OCI-LY7 (cell line): Measurements from ENCODE around the gene GNAZ.

Experiments used
- EZH2phosphoT487 ChIP-seq: fragments of 200-600 bp; sonication (generic); IDR thresholded peaks from 2 replicates; pipeline ENCODE4 v1.6.1; 2018; ENCODE audit warnings: low read depth, borderline replicate concordance, mild to moderate bottlenecking, mixed run types, antibody characterized with exemption, low read length, moderate library complexity, mixed read lengths
- TF ChIP-seq, protein P1 (sequence below): fragments of 200-600 bp; sonication (generic); conservative IDR thresholded peaks from 2 replicates; pipeline ENCODE4 v1.5.1; 2014; ENCODE audit warnings: mild to moderate bottlenecking, antibody characterized with exemption, low read length, moderate library complexity, mixed read lengths

DNA sequence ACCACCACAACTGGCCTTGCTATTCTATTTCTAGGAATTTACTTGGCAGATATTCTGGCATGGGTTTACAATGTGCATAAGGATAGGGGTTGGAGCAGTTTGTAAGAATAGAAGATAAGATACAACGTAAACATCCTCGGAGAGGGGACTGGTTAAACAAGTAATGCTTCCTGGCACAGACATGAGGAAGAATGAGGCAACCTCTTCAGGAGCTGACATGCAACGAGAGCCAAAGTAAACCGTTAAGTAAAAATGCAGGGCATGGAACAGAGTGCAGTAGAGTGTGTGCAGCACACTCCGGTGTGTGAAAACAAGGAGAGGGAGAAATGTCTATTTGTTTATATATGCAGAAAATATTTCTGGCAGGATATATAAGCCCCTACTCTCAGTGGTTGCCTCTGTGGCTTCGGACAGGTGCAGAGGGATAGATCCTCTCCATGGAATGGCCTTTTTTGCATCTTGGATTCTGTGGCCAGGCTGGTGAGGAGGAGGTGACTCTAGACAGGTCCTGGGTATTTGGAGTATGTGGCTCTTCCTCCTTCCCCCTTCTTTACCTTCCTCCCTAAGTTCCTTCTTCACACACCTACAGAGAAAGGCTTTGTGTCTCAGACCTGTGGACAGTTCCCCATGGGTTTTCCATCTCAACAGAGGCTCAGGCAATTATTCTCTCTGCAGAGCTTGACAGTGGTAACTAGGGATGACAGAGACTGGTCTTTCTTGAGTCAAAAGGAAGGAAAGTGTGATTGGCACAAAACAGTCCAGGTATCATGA lies 77.5 kb downstream of the GNAZ start:
- TF ChIP-seq, protein P1, sequence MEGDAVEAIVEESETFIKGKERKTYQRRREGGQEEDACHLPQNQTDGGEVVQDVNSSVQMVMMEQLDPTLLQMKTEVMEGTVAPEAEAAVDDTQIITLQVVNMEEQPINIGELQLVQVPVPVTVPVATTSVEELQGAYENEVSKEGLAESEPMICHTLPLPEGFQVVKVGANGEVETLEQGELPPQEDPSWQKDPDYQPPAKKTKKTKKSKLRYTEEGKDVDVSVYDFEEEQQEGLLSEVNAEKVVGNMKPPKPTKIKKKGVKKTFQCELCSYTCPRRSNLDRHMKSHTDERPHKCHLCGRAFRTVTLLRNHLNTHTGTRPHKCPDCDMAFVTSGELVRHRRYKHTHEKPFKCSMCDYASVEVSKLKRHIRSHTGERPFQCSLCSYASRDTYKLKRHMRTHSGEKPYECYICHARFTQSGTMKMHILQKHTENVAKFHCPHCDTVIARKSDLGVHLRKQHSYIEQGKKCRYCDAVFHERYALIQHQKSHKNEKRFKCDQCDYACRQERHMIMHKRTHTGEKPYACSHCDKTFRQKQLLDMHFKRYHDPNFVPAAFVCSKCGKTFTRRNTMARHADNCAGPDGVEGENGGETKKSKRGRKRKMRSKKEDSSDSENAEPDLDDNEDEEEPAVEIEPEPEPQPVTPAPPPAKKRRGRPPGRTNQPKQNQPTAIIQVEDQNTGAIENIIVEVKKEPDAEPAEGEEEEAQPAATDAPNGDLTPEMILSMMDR = no peak
- TF ChIP-seq EZH2phosphoT487 = no peak
